Kidney (tissue), 14 donors: ENCODE data around the gene TRDMT1. TPM values are rescaled to one million over a fixed set of nuclear protein-coding genes. Genes with fewer than 3 reads are reported as not detected.
"Not testable (repeated sequence)": the region's sequence is repeated elsewhere in the genome, so short reads cannot be mapped to it uniquely, and the experiment has no call there.

ENCODE experiments used
- DNase-seq, 5 donors: peaks; one replicate each; pipeline ENCODE4 v3.0.0-alpha.2; 2013 to 2020
- FAIRE-seq: peaks from 2 replicates; lab custom pipeline; 2012; peaks lifted over from hg19 to GRCh38; lab: Jason Lieb, UNC
- H3K27ac ChIP-seq, 2 donors: one replicate each; pipeline ENCODE4 v1.7.0; 2013; ENCODE audit warnings: low read depth in 2 of 2, low read length in 2 of 2, inconsistent platforms in 1 of 2
- H3K27me3 ChIP-seq: one replicate; pipeline ENCODE4 v1.7.1; 2013; ENCODE audit warnings: low read length, inconsistent platforms; ENCODE audit not compliant: control insufficient read depth, insufficient read depth
- H3K36me3 ChIP-seq, 3 donors: one replicate each; pipeline versions ENCODE4 v1.7.0 to v1.7.1; 2013; ENCODE audit warnings: low read length in 3 of 3, control low read depth in 1 of 3, inconsistent platforms in 1 of 3; ENCODE audit not compliant: insufficient read depth in 3 of 3, control insufficient read depth in 2 of 3
- H3K4me1 ChIP-seq, 3 donors: one replicate each; pipeline versions ENCODE4 v1.7.0 to v1.7.1; 2013; ENCODE audit warnings: low read length in 3 of 3, inconsistent platforms in 1 of 3, low read depth in 1 of 3; ENCODE audit not compliant: control insufficient read depth in 2 of 3, insufficient read depth in 2 of 3
- H3K4me3 ChIP-seq, 3 donors: one replicate each; pipeline versions ENCODE4 v1.7.0 to v1.8.1; 2013; ENCODE audit warnings: low read length in 3 of 3, control low read depth in 1 of 3, inconsistent platforms in 1 of 3
- H3K9ac ChIP-seq, 3 donors: one replicate each; pipeline versions ENCODE4 v1.7.0 to v1.7.1; 2013; ENCODE audit warnings: low read length in 3 of 3, control low read depth in 1 of 3, inconsistent platforms in 1 of 3
- H3K9me3 ChIP-seq, 3 donors: one replicate each; pipeline versions ENCODE4 v1.7.0 to v1.7.1; 2013; ENCODE audit warnings: low read length in 3 of 3, control low read depth in 1 of 3, inconsistent platforms in 1 of 3; ENCODE audit not compliant: control insufficient read depth in 2 of 3, insufficient read depth in 1 of 3
- CTCF ChIP-seq: IDR thresholded peaks from 3 replicates; pipeline ENCODE4 v1.5.1; 2012; ENCODE audit warnings: mild to moderate bottlenecking, moderate library complexity, borderline replicate concordance; ENCODE audit not compliant: insufficient read depth; ENCODE audit errors: extremely low read depth
- intact Hi-C: fragments of 100-400 bp; cut with DNase I; formaldehyde crosslinking; loops from one replicate; pipeline ENCODE4 v1.11.1; 2022
- polyA plus RNA-seq: library from polyadenylated mRNA; stranded (reverse); fragments of 350-450 nt; fragmentation: Illumina TruSeq; extraction: RNeasy Lipid Tissue Mini Kit (QIAGEN cat#74804); gene quantifications from one replicate; pipeline ENCODE4 v1.2.3, GENCODE V29; 2014; ENCODE audit warnings: low read depth, low replicate concordance; ENCODE audit not compliant: insufficient read depth
- total RNA-seq: library from RNA; stranded (reverse); fragmentation: NEBNext Ultra II Directional; extraction: Animal tissue kit (Norgen Biotek cat#: 25700); gene quantifications from one replicate; pipeline ENCODE4 v1.2.1, GENCODE V29; 2021
- donor health status: control.
- donor health status: control.
- donor health status: control.
- donor health status: control.
- donor health status: control.
- donor health status: DM: yes; HTN: yes; CAD: no.
- donor health status: Normal renal cell carcinoma (clear cell type).

Gene TRDMT1
- total and polyA plus RNA-seq, 2 donors from 2014 or later = 2.0 to 11.0 TPM

- TF ChIP-seq CTCF = no peak
- no peak overlapping the region for H3K4me3 ChIP-seq
- no peaks in the 10 kb centered on the region for H3K27me3 ChIP-seq
- FAIRE-seq (no peak), DNase-seq (no peak)
- H3K27ac ChIP-seq = peak overlapping the region in 1 of 2 donors; percentile 19
- peaks cover 0 to 23% (median 0%) of the 10 kb centered on the region in 3 donors for H3K36me3 ChIP-seq
- H3K9ac ChIP-seq = no peak overlapping the region
- H3K4me1 ChIP-seq = peaks cover 0 to 4% (median 0%) of the 10 kb centered on the region in 3 donors
- intact Hi-C loops = no loop called here
- H3K9me3 ChIP-seq = no peaks in the 10 kb centered on the region
Measured at GRCh38 chr10:17115683-17116082, 85.8 kb downstream of the TRDMT1 start.

- FAIRE-seq = not testable (repeated sequence)
Measured at GRCh38 chr10:17114878-17115444, 86.5 kb downstream of the TRDMT1 start.

GRCh38 chr10:17113889-17114540, 87.5 kb downstream of the TRDMT1 start:
- H3K27me3 ChIP-seq = no peaks in the 10 kb centered on the region
- DNase-seq (peak in 1 of 5 donors; percentile 44), FAIRE-seq (no peak)
- intact Hi-C loops = no loop called here
- H3K4me1 ChIP-seq = peaks cover 0 to 4% (median 0%) of the 10 kb centered on the region in 3 donors
- H3K9me3 ChIP-seq = no peaks in the 10 kb centered on the region
- H3K27ac ChIP-seq = no peak overlapping the region
- TF ChIP-seq CTCF = no peak
- H3K36me3 ChIP-seq = peaks cover 0 to 27% (median 0%) of the 10 kb centered on the region in 3 donors
- H3K4me3 ChIP-seq = no peak overlapping the region
- H3K9ac ChIP-seq = no peak overlapping the region

More at GRCh38 chr10:17114878-17115444, 86.5 kb downstream of the TRDMT1 start:
- H3K4me3 ChIP-seq, H3K9ac ChIP-seq, H3K4me1 ChIP-seq, intact Hi-C loops, H3K9me3 ChIP-seq, DNase-seq, H3K27me3 ChIP-seq: not testable (repeated sequence)
- Histone ChIP-seq H3K27ac (peak overlapping the region in 1 of 2 donors; percentile 19), H3K36me3 (peaks cover 0 to 23% (median 0%) of the 10 kb centered on the region in 3 donors)

GRCh38 chr10:17113346-17113745, 88.1 kb downstream of the TRDMT1 start:
- Histone ChIP-seq H3K4me3 (no peak overlapping the region), H3K36me3 (peaks cover 0 to 27% (median 0%) of the 10 kb centered on the region in 3 donors), H3K9me3 (no peaks in the 10 kb centered on the region), H3K4me1 (peaks cover 0 to 4% (median 0%) of the 10 kb centered on the region in 3 donors), H3K27ac (no peak overlapping the region), H3K27me3 (no peaks in the 10 kb centered on the region), H3K9ac (no peak overlapping the region)
- no peak for DNase-seq
- no peak for FAIRE-seq
- intact Hi-C loops = no loop called here
- no peak for TF ChIP-seq CTCF
